ENCODE results near the gene PCK2.
A peak's percentile ranks its signal among the peaks of the same experiment; 100 is the strongest.

The PCK2 gene

GRCh38 chr14:24115422-24116127 is 21.5 kb downstream of the PCK2 start:
- no peak for DNase-seq (ENCODE audit: low read depth)

GRCh38 chr14:24116128-24116814 is 22.2 kb downstream of the PCK2 start:
- DNase-seq (ENCODE audit: low read depth) = no peak

GRCh38 chr14:24117179-24117578 is 23.1 kb downstream of the PCK2 start:
- no peak for DNase-seq (ENCODE audit: low read depth)

GRCh38 chr14:24119691-24120090 is 25.6 kb downstream of the PCK2 start:
- no peak for DNase-seq (ENCODE audit: low read depth)

- no peak for DNase-seq (ENCODE audit: low read depth)
These were observed 27.1 kb downstream of the PCK2 start for GRCh38 chr14:24121210-24121609.

- no peak for DNase-seq (ENCODE audit: low read depth)
These were observed 28.3 kb downstream of the PCK2 start for GRCh38 chr14:24122416-24122815.

GRCh38 chr14:24122898-24123297 is 28.8 kb downstream of the PCK2 start:
- no peak for DNase-seq (ENCODE audit: low read depth)

GRCh38 chr14:24123424-24124417 is 29.6 kb downstream of the PCK2 start:
- no peak for DNase-seq (ENCODE audit: low read depth)

- DNase-seq (ENCODE audit: low read depth) = no peak
These were observed 32.8 kb downstream of the PCK2 start for GRCh38 chr14:24126939-24127338.

- DNase-seq (ENCODE audit: low read depth) = no peak
These were observed 33.6 kb downstream of the PCK2 start for GRCh38 chr14:24127673-24128072.

GRCh38 chr14:24129410-24129998 is 35.4 kb downstream of the PCK2 start:
- DNase-seq (ENCODE audit: low read depth) = no peak

- no peak for DNase-seq (ENCODE audit: low read depth)
These were observed 36.2 kb downstream of the PCK2 start, which contains the start of gene FITM1 for GRCh38 chr14:24130380-24130716. Gene FITM1 (plus strand): TSS chr14:24130659. CDS start chr14:24131564, 905 bp downstream.

GRCh38 chr14:24130717-24131548 is 36.8 kb downstream of the PCK2 start:
- DNase-seq (ENCODE audit: low read depth) = no peak

GRCh38 chr14:24131549-24131966 is 37.4 kb downstream of the PCK2 start:
- no peak for DNase-seq (ENCODE audit: low read depth)

GRCh38 chr14:24132061-24132685 is 38.1 kb downstream of the PCK2 start:
- no peak for DNase-seq (ENCODE audit: low read depth)

GRCh38 chr14:24132976-24133375 is 38.9 kb downstream of the PCK2 start:
- DNase-seq (ENCODE audit: low read depth) = no peak

- DNase-seq (ENCODE audit: low read depth) = no peak
These were observed 39.6 kb downstream of the PCK2 start for GRCh38 chr14:24133735-24134134.

- no peak for DNase-seq (ENCODE audit: low read depth)
These were observed 41.4 kb downstream of the PCK2 start for GRCh38 chr14:24135584-24135833.

- DNase-seq (ENCODE audit: low read depth) = peak; percentile 71
These were observed 41.9 kb downstream of the PCK2 start, which contains the start of gene PSME1 for GRCh38 chr14:24135834-24136683. Gene PSME1 (plus strand): TSS chr14:24136194. CDS start chr14:24136263, 69 bp downstream.
